Heart right ventricle (tissue), 16 donors: Measurements from ENCODE around the gene GNAS-AS1. TPM values are rescaled to one million over a fixed set of nuclear protein-coding genes. Genes with fewer than 3 reads are reported as not detected.

Experiments used
- ATAC-seq, 8 donors: fragments of 200-7000 bp; cut with Tn5 transposase; one replicate each; pipeline ENCODE4 v1.9.1; 2020; ENCODE audit warnings: mild to moderate bottlenecking in 8 of 8, moderate library complexity in 8 of 8, moderate number of reproducible peaks in 1 of 8
- DNase-seq, 2 donors: peaks; one replicate each; pipeline ENCODE4 v3.0.0-alpha.2; 2020
- H3K27ac ChIP-seq, 10 donors: fragments of 200-600 bp; sonication (generic) in 2 of 10; one replicate each; pipeline versions ENCODE4 v1.5.0 to v1.8.0; 2020 to 2022; ENCODE audit warnings: mild to moderate bottlenecking in 3 of 10
- H3K27me3 ChIP-seq, 7 donors: fragments of 200-600 bp; one replicate each; pipeline ENCODE4 v1.8.0; 2021 to 2022; ENCODE audit warnings: mild to moderate bottlenecking in 2 of 7
- H3K36me3 ChIP-seq, 9 donors: fragments of 200-600 bp; sonication (generic) in 1 of 9; one replicate each; pipeline versions ENCODE4 v1.5.0 to v1.8.0; 2020 to 2022; ENCODE audit warnings: mild to moderate bottlenecking in 2 of 9
- H3K4me1 ChIP-seq, 9 donors: fragments of 200-600 bp; sonication (generic) in 1 of 9; one replicate each; pipeline versions ENCODE4 v1.5.0 to v1.8.0; 2020 to 2022; ENCODE audit warnings: mild to moderate bottlenecking in 4 of 9
- H3K4me3 ChIP-seq, 10 donors: fragments of 200-600 bp; sonication (generic) in 2 of 10; one replicate each; pipeline versions ENCODE4 v1.5.0 to v1.8.0; 2020 to 2022; ENCODE audit warnings: mild to moderate bottlenecking in 7 of 10, moderate library complexity in 2 of 10
- H3K9me3 ChIP-seq, 11 donors: fragments of 200-600 bp in 10 of 11; sonication (generic) in 2 of 11; one replicate each; pipeline versions ENCODE4 v1.5.0 to v1.8.0; 2013 to 2022; ENCODE audit warnings: mild to moderate bottlenecking in 2 of 11, control low read depth in 1 of 11, moderate library complexity in 1 of 11
- WGBS, 2 donors: extraction: QIAGEN DNeasy Blood & Tissue Kit; methylation state at CpG; one replicate each; pipeline ENCODE4 v1.1.7; 2013; ENCODE audit warnings: inconsistent platforms in 1 of 2; 5-methylcytosine and 5-hydroxymethylcytosine counted together
- intact Hi-C, 10 donors: fragments of 100-400 bp; cut with DNase I; formaldehyde crosslinking; loops; one replicate each; pipeline versions ENCODE4 v1.11.1 to v1.14.2; 2022
- microRNA-seq, 2 donors: library from miRNA; unstranded; fragments of <30 nt; microRNA quantifications; one replicate each; pipeline ENCODE4 v1.2.0, GENCODE V29; 2021
- polyA plus RNA-seq, 2 donors: library from polyadenylated mRNA; stranded (reverse); fragments of 200-250 nt; gene quantifications; one replicate each; pipeline ENCODE4 v1.2.3, GENCODE V29; 2013
- total RNA-seq, 10 donors: library from RNA; stranded (reverse); fragmentation: NEBNext Ultra II Directional in 3 of 10; extraction: Animal tissue kit (Norgen Biotek cat#: 25700) in 3 of 10; gene quantifications; one replicate each; pipeline versions ENCODE4 v1.2.1 to v1.2.4, GENCODE V29; 2021 to 2023
- TF ChIP-seq, protein P1 (sequence below), 9 donors: fragments of 200-600 bp; sonication (generic) in 2 of 9; IDR thresholded peaks; one replicate each; pipeline versions ENCODE4 v1.5.0 to v1.8.0; 2021 to 2022; ENCODE audit warnings: antibody characterized with exemption in 9 of 9, mild to moderate bottlenecking in 5 of 9, moderate library complexity in 1 of 9
- donor health status: Arrhythmogenic right ventricular cardiomyopathy.
- donor health status: ischemic (EF 13 %, LVEDD 7.1; RV severe dilation, severe dysfunction).
- donor health status: healthy with polysubstance abuse.
- donor health status: DM: no; HTN: yes; CAD: no.
- donor health status: DM: no; HTN: no; CAD: no.
- donor health status: ischemic (EF 25% LVEDD 6.9; RV normal size, moderate dysfunction).
- donor health status: ischemic (EF 25% LVEDD 5.7; RV mildly dilated, moderate dysfunction).
- donor health status: healthy.
- donor health status: DM: yes; HTN: yes; CAD: no.
- donor health status: Ischemic cardiomyopathy.
- donor health status: ischemic (EF 35%, LVEDD 5.7; RV mildly dilated, moderate dysfunction).
- donor health status: nonischemic (EF 11% LVEDD 7.7; RV severe dilation, severe dysfunction).
- donor health status: DM: yes; HTN: yes; CAD: no.
- donor health status: PGD.
- donor health status: ischemic (EF 29% LVEDD 5.4; RV normal size, mild dysfunction).
- donor health status: nonischemic (EF 23%, LVEDD 6.1; RV moderate dilation, normal function).

GNAS-AS1 gene
- total and polyA plus RNA-seq, 12 donors: 0.06 to 1.5 (median 0.41) TPM

DNA sequence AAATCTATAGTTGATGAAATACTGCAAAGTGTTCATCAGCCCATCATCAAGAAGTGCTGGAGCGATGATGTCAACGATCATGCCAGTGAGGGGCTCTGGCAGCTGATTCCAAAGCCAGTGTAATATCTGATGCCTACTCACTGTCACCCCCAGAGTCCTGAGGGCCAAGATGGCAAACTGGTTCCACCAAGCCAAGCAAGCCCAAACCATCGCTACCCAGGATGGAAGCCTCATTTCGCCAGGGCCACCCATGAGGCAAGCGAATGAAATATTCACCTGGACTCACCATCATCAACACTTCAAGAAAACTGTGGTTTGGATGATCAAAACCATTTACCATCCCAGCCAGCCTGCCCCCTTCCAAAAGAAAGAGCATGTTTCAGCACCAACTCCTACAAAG lies 76.5 kb downstream of the GNAS-AS1 start:
- Histone ChIP-seq H3K36me3 (no peaks in the 10 kb centered on the region), H3K4me1 (no peaks in the 10 kb centered on the region), H3K27me3 (peaks cover 0 to 55% (median 34%) of the 10 kb centered on the region in 7 donors), H3K4me3 (no peak overlapping the region), H3K9me3 (no peaks in the 10 kb centered on the region), H3K27ac (no peak overlapping the region)
- no peak for DNase-seq
- no peak for ATAC-seq
- 90 to 95% methylated on average over 5 of the region's 5 CpGs for WGBS, 2 donors
- TF ChIP-seq, protein P1, sequence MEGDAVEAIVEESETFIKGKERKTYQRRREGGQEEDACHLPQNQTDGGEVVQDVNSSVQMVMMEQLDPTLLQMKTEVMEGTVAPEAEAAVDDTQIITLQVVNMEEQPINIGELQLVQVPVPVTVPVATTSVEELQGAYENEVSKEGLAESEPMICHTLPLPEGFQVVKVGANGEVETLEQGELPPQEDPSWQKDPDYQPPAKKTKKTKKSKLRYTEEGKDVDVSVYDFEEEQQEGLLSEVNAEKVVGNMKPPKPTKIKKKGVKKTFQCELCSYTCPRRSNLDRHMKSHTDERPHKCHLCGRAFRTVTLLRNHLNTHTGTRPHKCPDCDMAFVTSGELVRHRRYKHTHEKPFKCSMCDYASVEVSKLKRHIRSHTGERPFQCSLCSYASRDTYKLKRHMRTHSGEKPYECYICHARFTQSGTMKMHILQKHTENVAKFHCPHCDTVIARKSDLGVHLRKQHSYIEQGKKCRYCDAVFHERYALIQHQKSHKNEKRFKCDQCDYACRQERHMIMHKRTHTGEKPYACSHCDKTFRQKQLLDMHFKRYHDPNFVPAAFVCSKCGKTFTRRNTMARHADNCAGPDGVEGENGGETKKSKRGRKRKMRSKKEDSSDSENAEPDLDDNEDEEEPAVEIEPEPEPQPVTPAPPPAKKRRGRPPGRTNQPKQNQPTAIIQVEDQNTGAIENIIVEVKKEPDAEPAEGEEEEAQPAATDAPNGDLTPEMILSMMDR (IDR thresholded peaks at IDR 0.05): no peak
- intact Hi-C loops: no loop called here

DNA sequence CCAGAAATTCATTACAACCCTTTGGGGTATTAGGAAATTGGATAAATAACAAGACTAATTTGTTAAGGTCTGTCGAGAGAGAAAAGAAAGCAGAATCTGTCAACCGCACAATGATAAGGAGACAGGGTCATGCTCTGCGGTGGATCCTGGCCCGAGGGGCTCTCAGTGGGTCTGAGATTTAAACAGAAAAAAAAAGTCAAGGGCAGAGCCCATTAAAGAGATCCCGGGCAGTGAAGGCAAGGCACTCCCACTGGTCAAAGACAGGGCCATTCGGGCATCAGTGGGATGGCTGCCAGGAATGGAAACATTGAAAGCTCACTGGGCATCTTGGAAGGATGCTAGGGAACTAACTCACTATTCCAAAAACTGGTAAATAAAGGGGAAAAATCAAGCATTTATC lies 77.9 kb downstream of the GNAS-AS1 start:
- no peak overlapping the region for H3K4me3 ChIP-seq
- no peak for DNase-seq
- H3K27ac ChIP-seq: no peak overlapping the region
- 51 to 52% methylated on average over 6 of the region's 6 CpGs for WGBS, 2 donors
- ATAC-seq: no peak
- no peaks in the 10 kb centered on the region for H3K9me3 ChIP-seq
- H3K36me3 ChIP-seq: no peaks in the 10 kb centered on the region
- TF ChIP-seq, protein P1 (IDR thresholded peaks at IDR 0.05): no peak
- no peaks in the 10 kb centered on the region for H3K4me1 ChIP-seq
- peaks cover 0 to 53% (median 45%) of the 10 kb centered on the region in 7 donors for H3K27me3 ChIP-seq
- intact Hi-C loops: no loop called here

Small RNA genes within 50 kb of the gene (microRNA-seq; reads per million reads assigned to microRNA genes)
- gene MIR298: 0 reads per million in 2 donors

Other genes starting within 250 kb of the GNAS-AS1 start
- gene STX16, start 199.6 kb downstream of the GNAS-AS1 start, total RNA-seq: 10 to 100 TPM; 25.3 to 33.9 (median 27.0) TPM
- gene STX16, start 199.6 kb downstream of the GNAS-AS1 start, polyA plus RNA-seq: 10 to 100 TPM; 17.1 to 57.6 TPM
- gene NPEPL1, start 158.1 kb downstream of the GNAS-AS1 start, total RNA-seq: 10 to 100 TPM; 23.1 to 35.9 (median 29.9) TPM
- 10 to 100 TPM; 16.7 to 46.7 TPM for gene NPEPL1, start 158.1 kb downstream of the GNAS-AS1 start, polyA plus RNA-seq
- 1,000 to 10,000 TPM; 1,348 to 2,208 (median 1,783) TPM for gene GNAS, start 1.8 kb upstream of the GNAS-AS1 start, total RNA-seq
- 1,000 to 10,000 TPM; 1,614 to 5,181 TPM for gene GNAS, start 1.8 kb upstream of the GNAS-AS1 start, polyA plus RNA-seq
- 10 to 100 TPM; 23.2 to 40.5 (median 31.1) TPM for gene NELFCD, start 130.4 kb upstream of the GNAS-AS1 start, total RNA-seq
- 10 to 100 TPM; 22.8 to 48.1 TPM for gene NELFCD, start 130.4 kb upstream of the GNAS-AS1 start, polyA plus RNA-seq
- 100 to 1,000 TPM in 8 of 10 donors, 10 to 100 TPM in 2; 87.9 to 278 (median 124) TPM for gene CTSZ, start 156.4 kb upstream of the GNAS-AS1 start, total RNA-seq
- 100 to 1,000 TPM in 1 of 2 donors, 10 to 100 TPM in 1; 83.9 to 135 TPM for gene CTSZ, start 156.4 kb upstream of the GNAS-AS1 start, polyA plus RNA-seq
- under 1 TPM in 8 of 10 donors, not detected in 2; 0.17 to 0.38 (median 0.21) TPM for gene TUBB1, start 168.5 kb upstream of the GNAS-AS1 start, total RNA-seq
- under 1 TPM; 0.07 to 0.13 TPM for gene TUBB1, start 168.5 kb upstream of the GNAS-AS1 start, polyA plus RNA-seq
- 100 to 1,000 TPM; 105 to 155 (median 121) TPM for gene ATP5F1E, start 181.4 kb upstream of the GNAS-AS1 start, total RNA-seq
- 10 to 100 TPM; 84.7 to 96.7 TPM for gene ATP5F1E, start 181.4 kb upstream of the GNAS-AS1 start, polyA plus RNA-seq
- 10 to 100 TPM; 41.4 to 55.9 (median 47.5) TPM for gene PRELID3B, start 191.9 kb upstream of the GNAS-AS1 start, total RNA-seq
- 10 to 100 TPM; 11.5 to 26.1 TPM for gene PRELID3B, start 191.9 kb upstream of the GNAS-AS1 start, polyA plus RNA-seq